Inflammatory macrophage treated with lipopolysaccharide for 1 hour (primary cell): ENCODE data around the gene NUCKS1.
A peak's percentile ranks its signal among the peaks of the same experiment; 100 is the strongest.

Experiments
- DNase-seq, 2 donors: peaks; one replicate each; pipeline ENCODE4 v3.0.0-alpha.2; 2020 to 2022

Gene NUCKS1

DNA sequence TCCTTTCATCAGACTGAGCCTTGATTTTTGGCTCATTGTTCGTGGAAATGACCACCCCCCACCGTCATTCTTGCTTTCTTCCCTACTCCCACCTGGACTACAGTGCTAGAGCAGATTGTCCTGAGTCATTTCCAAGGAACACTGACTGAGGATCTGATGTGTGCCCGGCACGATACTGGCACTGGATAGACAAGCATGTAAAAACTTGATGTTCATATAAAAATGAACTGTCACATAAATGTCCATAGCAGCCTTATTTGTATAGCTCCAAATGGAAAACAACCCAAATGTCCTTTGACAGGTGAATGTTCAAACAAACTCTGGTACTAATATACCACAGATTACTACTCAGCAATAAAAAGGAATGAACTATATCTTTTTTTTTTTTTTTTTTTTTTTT lies 51.1 kb downstream of the NUCKS1 start:
- DNase-seq, result no peak

DNA sequence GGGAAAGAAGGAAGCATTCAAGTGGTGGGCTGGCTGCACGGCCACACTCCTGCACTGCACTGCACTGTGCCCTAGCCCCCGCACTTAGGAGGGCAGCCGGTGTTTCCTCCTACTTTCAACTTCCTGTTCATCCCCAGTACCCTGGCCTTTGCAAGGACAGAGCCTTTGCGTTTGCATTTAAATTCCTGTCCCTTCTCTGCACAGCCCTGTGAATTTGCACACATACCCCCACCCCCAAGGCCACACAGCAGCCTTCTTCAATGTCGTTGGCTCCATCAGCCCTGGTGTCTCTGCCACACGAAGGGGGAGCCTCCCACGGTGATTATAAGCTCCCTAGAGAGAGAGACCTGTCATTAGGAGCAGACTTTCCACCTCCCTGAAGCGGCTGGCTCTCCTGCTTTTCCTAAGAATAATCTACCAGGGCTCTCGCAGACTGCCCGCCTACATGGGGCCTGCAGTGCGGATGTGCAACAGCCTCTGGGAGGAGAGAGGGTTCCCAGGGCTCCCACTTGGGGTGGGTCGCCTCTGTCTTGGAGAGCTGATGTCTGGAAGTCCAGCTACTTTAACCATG lies 56.5 kb downstream of the NUCKS1 start:
- DNase-seq, result no peak

DNA sequence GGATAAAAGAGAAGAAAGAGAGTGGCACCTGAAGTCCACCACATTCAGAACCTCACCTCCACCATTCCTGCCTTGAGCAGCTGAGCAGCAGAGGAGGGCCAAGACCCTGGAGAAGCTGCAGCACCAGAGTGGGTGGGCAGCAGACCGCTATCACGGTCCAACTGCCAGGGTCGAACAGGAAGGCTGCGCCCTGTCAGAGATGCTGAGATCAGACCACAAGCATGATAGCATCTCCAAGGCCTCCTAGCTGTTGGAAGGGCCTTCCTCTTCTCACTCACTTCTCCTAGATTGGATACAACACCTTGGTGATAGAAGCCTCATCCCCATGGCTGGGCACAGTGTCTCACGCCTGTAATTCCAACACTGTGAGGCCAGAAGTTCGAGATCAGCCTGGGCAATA lies 57.6 kb downstream of the NUCKS1 start:
- DNase-seq, result no peak

DNA sequence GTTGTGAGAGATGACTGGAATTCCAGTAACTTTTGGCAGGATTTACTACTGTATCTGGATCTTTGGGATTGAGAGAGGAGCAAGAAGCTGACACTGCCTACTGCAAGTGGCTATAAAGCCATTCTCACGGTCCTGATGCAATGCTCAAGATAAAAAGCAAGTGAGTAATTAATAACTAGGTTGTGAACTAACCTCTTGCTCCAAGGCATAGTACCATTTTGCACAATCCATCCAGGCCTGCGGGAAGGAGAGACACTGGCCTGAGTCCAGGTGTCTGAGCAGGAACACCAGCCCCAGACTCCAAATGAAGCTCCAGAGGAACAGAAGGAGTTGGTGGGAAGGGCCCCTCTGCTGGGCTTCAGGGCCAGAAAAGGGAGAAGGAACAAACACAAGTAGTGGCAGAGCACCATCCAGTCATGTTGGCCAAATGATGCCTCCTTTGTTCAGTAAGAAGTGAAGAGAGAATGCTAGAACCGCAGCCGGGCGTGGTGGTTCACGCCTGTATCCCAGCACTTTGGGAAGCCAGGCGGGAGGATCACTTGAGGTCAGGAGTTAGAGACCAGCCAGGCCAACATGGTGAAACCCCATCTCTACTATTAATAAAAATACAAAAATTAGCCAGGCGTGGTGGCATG lies 59.7 kb downstream of the NUCKS1 start:
- DNase-seq, result no peak

DNA sequence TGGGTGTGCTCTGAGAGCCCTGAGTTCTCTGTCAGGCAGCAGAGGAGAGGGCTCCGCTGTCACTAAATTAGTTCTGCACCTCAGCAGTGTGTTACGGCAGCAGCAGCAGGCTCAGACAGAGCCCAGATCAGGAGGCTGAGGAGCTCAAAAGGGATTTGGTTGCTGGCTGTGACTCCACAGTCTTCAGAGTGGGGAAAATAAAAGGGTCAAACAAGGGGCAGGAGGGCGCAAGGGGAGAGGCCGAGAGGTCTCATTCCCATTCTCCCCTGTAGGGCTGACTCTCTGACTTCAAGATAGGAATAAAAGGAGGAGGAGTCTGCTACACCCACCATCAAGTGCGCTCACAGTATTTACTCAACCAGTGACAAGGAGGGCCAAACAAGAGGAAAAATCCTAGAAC lies 60.5 kb downstream of the NUCKS1 start:
- no peak for DNase-seq

DNA sequence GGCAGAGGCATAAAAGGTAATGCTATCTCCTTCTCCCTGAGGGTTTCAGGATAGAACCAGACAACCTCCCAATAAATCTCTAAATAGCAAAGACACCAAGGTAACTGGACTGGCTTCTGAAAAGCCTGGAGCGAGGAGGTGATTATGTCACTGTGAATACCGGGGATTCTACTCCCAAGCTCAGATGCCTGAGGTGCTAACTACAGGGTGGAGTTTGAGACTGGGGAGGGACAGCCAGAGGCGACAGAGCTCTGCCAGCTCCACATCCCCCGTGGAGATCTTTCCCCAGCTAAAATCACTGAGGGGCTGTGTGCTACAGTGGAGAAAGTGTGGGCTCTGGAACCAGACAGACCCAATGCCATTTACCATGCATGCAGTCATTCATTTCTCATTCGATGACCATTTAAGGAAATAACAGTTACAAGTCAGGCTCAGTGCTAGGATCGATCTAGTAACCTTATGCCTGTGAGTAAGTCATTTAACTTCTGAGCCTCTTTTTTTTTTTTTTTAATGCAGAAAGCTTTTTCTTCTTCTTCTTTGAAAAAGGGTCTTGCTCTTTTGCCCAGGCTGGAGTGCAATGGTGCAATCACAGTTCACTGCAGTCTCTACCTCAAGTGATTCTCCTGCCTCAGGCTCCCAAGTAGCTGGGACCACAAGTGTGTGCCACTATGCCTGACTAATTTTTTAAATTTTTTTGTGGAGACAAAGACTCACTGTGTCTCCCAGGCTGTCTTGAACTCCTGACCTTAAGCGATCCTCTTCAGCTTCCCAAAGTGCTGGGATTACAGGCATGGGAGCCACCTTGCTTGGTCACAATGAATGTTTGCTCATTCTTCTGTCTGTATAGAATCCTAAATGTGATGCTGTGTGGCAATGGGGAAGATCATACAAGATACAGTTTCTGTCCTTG lies 61.6 kb downstream of the NUCKS1 start:
- no peak for DNase-seq

DNA sequence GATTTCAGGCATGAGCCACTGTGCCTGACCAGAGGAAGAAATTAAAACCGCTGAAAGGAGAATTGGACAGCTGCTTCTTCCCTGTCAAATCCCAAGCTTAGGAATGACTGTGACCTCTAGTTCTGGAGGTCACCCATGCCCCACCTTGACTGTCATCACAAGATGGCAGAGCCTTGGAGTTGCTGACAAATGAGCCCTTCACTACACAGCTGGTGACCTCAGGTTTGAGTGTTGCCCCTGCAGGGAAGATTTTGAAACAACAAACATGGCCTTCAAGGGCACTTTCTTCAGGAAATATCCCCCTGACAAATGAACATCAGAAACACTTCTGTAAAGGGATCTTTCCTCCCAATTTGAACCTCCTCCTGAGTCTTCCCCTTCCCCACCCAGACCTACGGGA lies 62.7 kb downstream of the NUCKS1 start:
- DNase-seq, result no peak

DNA sequence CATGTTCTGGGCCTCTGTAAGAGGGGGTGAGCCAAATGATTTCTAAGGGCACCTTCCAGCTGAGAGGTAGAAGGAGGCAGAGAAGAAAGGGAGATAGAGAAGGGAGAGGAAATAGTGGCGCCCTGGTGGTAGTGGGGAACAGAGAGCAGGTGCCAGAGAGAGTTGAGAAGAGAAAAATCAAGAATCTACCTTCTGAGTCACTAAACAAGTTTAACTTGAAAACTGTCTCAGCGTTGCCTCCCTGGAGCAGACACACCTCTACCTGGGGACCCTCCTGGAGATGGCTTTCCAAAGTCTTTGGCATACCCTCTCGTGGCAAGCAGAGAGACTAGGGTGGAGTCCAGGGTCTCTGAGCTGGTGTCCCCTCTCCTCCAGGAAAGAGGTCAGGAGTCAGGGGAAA lies 68.6 kb downstream of the NUCKS1 start:
- no peak for DNase-seq

DNA sequence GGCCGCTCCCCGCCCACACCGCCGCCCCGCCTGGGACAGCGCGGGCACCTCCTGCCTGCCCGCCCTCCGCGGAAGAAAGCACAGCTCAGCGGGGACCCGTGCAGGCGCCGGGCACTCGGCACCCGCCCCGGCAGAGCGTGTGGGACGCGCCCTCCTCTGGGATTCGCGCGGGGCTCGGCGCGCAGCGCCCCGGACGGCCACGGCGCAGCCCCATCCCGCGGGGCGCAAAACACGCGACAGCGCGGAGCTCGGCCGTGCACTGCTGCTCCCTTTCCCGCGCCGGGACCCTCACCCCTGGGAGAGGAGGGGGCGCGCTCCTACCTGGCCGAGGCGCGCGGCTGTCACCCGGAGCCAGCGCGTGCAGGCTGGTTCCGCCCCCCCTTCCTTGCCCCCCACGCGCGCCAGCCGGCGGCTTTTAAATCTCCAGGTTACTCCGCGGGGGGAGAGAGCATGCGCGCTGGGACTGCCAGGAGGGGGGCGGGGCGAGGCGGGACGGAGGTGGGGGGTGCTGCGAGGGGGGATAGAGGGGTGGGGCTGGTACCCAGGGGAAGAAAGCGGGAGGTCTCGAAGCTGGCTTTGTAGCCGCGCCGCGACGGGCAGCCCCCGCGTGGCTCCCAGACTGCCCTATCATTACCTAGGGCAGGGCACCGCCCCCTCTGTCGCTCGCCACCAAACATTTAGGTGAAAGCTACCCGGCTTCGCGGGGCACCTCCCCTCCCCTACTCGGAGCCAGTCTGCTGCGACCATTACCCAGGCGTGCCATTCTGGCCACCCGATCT lies 69.7 kb downstream of the NUCKS1 start, which contains the start of gene SLC45A3:
TSS of gene SLC45A3 (minus strand) at position 437 of the 779 bp plus-strand sequence. CDS start 15,853 bp downstream, outside the sequence.
- DNase-seq, result no peak

DNA sequence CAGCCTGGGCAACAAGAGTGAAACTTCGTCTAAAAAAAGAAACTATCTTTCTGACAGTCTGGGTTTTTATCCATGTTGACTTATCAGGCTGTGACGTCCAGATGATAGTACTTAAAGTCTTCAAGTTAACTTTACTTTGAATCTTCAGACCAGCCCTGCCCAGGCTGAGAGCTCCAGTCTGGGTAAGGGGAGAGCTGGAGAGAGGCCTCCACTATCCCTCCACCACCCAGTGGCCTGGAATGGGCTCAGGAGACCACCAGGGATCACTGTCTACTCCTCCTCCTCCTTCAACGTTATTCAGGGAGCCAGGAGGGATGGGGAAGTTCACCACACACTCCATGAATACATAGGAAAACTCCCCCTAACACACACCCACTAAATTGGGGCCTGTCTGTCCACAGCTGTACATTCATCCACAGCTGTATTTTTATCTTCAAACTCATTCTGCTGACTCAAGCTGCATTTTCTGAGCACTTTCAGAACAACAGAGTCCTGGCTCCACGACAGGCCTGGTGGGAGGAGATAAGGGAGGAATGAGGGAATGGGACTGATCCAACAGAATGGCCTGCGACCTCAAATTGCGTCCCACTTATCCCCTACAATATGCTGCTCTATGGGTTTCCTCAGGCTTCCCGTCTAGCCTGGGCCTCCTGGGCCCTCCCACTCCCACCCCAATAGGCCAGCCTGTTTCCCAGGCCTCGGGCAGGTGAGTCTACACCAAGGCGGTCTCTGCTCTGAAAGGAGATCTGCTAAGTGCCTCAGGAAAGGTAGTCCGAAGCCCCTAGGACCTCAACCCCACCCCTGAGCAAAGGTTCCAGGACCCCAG lies 71.5 kb downstream of the NUCKS1 start:
- no peak for DNase-seq

DNA sequence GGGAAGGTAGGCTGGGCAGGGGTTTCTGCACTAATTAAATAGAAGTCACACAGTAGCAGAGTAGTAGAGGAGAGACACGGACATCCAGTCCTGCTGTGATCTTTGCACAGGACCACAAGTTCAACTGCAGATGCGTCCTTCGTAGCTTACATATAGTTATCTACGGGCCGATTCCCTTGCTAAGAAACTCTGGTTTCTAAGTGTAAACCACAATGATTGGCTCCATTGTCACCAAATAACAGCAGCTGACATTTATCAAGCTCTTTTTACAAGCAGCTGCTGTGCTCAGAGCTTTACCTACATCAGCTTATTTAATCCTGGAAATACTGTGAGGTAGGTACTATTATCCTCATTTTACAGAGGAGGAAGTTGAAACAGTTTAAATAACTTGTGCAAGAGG lies 72.8 kb downstream of the NUCKS1 start:
- no peak for DNase-seq

DNA sequence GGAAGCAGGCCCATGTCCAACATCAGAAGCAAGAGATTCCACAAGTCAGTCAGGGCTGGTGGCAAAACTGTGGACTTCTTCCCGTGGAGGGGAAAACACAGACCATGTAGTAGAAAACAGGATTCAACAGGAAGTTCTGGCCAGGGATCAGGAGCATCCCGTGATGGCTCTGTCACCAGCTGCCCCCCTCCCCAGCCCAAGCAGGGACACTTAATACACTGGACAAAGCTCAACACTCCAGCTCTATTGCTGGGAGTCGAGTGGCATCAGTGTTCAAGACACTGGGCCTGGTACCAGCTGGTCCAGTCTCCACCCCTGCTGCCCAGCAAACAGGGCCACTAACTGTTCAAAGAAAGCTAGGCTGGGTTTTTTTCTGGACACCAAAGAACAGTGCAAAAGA lies 73.4 kb downstream of the NUCKS1 start:
- no peak for DNase-seq

DNA sequence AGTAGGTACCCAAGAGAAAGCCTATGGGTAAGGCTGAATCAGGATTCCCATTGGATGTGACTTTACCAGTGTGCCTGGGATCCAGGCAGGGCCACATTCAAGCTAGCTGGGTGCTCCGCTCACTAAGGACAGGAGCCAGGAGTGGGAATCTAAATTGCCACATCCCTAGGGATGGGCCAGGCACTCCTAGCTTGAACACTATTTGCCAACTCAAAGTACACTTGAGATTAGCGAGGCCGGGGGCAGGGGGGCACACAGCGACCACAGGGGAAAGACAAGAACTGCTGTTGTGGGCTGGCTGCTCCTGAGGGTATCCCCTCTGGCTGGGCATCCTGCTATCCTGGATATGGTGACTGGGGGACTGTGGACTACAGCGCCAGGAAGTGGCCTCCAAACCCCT lies 74.0 kb downstream of the NUCKS1 start:
- no peak for DNase-seq

DNA sequence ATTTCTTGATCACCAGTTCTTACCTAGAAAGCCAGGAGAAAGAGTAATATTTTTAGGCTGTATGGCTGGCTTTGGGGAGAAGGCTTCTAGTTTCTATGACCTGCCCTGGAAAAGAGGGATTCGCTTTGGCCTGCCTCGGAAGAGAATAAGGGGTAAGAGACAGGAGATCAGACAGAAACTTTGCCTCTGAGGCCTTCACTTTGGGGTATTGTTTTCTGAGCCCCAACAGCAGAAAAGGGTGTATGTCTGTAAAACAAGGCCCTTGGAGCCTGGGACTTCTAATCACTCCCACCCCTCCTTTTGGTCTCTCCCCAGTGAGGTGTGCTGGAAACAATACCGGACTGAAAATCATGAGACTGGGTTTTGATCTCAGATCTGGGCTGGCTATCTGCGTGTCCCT lies 74.7 kb downstream of the NUCKS1 start:
- DNase-seq, result no peak

DNA sequence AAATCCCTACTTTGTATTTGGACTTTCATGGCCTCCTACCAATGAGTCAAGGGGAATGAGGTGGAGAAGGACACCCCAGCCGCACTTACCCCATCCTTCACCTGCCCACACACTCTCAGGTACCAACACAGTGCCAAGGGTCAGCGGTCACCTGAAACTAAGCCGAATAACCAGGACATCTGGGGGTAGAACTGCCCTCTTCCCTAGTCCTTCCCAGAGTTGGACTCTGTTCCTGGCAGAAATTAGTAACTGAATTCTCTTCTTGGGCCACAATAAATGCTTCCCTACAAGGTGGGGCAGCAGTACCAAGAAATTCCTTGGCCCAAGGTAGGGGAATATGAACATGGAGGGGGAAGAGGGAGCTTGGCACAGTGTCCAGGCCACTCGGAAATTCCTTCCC lies 77.0 kb downstream of the NUCKS1 start:
- no peak for DNase-seq

DNA sequence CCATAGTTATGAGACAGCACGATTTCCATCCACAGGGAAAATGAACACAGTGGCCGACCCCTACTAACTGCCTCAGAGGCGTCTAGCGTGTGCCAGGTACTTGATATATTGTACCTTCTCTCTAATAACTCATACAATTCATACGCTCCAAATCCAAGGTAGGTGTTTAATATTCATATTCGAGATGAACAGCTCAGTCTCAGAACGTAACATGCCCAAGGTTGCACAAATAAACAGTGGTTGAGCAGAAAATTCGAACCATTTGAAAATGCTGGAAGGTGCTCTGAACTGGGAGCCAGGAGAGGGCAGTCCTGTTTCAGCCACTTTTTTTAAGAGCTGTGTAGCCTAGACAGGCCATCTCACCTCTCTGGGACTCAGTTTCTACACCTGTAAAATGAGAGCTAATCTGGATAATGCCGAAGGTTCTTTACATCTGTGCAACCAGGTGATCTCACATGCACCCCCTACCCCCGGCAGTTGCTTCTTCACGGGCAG lies 77.5 kb downstream of the NUCKS1 start:
- no peak for DNase-seq

DNA sequence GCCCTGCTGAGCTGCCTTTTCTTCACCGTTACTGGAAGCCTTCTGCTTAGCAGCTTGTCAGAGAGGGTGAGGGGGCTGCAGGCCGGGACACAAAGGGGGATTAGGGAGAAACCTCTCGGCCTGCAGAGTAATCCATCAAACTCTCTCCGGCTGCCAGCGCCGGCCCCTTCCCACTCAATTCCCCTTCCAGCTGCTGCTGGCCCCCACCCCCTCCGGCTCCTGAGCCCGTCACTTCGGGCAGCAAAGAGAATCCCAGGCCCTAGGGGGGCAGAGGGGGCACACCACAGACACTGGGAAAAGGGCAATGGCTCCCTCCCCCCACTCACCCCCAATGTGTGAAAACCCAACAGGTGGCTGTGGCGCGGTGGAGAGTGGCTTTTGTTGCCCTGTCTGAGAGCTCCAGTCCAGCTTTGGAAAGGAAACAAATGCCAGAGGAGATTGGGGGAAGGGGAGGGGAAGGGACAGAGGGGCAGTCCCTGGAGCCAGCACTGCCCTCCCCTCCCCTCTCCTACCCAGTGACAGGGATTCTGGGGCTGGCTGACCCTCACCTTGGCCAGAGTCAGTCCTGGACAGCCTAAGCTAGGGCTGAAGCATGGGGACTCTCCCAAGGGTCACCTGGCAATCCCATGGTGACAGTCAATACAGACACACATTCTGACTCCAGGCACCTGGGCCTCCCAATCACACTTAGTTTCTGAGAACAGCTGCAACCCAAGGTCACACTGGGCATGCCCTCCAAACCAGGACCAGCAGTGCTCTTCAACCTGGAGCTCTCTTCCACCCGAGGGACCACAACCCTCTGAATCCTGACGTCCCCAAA lies 79.2 kb downstream of the NUCKS1 start:
- DNase-seq, result no peak

DNA sequence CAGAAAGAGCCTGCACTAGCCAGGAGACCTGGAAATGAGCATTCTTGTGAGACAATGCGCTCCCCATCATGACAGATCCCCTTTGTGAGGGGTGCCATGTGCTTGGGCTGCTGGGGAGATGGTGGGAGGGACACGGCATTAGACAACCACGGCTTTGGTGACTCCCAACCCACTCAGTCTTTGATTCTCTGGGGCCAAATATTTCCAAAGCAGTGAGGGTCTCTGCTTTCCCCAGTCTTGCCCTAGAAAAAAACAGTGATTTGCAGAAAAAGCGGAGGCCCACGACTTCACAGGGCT lies 79.9 kb downstream of the NUCKS1 start:
- DNase-seq, result no peak

DNA sequence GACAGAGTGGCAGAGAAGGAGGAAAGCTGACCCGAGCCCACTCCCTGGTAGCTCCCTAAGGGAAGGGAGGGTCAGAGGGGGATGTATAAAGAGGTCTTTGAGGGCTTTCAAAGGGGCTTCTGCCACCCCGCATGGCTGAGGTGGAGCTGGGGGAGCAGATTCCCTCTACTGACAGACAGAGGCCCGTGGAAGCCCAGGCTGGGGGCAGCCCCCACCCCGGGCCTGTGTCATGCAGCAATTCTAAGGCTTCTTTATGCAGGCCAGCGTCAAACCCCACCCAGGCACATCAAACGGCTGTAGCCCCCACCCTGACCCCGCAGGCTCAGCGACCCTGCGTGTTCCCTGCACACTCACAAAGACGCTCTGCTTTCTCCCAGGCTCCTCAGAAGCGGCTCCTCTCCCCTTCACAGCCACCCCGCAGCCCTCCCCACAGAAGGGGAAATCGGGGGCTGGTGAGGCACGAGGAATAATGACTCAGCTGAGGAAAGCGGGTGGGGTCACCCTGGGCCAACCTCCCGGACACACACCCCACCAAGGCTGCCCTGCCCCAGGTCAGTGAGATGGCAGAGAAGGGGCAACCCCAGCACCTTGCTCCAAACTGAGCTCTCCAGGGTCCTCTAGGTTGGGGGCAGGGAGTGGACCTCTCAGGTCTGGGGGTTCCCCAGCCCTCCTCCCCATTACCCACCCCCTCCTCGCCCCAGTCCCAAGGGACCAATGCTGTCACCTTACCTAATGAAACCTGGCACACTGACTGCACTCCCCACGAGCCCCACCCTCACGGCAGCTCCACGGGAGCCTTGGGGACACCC lies 80.4 kb downstream of the NUCKS1 start:
- peak; percentile 58 to 70 for DNase-seq

DNA sequence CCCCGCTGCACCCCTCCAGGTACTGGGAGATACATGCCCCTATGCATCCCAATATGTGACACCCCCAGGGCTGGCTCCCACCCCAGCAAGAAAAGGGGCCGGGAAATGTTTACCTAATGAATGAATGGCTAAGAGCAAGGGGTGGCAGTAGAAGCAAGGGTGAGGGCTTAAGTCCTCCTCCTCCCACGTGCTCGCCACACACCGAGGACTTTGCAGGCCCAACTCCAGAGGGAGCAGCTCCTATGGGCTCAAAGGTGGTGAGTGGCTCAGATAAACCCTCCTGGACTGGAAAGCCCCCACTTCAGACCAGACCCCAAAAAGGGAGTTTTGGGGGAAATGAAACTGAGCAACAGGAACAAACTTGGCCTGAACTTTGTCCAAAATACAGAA lies 81.0 kb downstream of the NUCKS1 start:
- DNase-seq, result peak; percentile 52 to 69
